Measurements from ENCODE around the gene AATF.

DNA sequence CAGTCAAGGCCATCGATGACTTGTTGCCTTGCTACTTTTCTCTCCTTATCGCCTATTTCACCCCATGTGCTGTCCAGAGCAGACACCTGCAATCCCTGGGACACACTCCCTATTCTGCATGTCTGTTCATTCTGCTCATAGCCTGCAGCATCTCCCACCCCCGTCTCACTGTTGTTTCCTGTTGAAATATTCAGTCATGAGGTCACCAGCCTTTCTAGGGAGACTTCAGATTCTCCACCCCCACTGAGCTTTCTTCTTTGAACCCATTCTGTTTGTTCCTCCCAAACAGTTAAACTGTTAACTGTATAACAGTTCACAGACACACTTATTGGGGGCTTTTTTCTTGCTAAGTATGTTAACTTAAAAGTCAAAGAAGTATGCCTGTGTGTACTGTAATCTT, 94.4 kb downstream of the AATF start:
- no peak for TF ChIP-seq GATA2 (IDR thresholded peaks at IDR 0.05; ENCODE audit: low read depth, low read length)
- TF ChIP-seq GATA3 (IDR thresholded peaks at IDR 0.05; ENCODE audit: low read depth, low read length) = no peak

Data from SH-SY5Y (cell line).